ENCODE measurements around the gene CEP70.
"Not testable (repeated sequence)": the region's sequence is repeated elsewhere in the genome, so short reads cannot be mapped to it uniquely, and the experiment has no call there.

CEP70 gene

GRCh38 chr3:138509586-138509985 lies 84.5 kb downstream of the CEP70 start:
- DNase-seq = peak; percentile 9

- no peak for DNase-seq
Observed at GRCh38 chr3:138507524-138507923, 86.5 kb downstream of the CEP70 start.

GRCh38 chr3:138498991-138499390 lies 95.1 kb downstream of the CEP70 start:
- DNase-seq = no peak

GRCh38 chr3:138497851-138498250 lies 96.2 kb downstream of the CEP70 start:
- DNase-seq = no peak

GRCh38 chr3:138497021-138497420 lies 97.0 kb downstream of the CEP70 start:
- no peak for DNase-seq

GRCh38 chr3:138496436-138496835 lies 97.6 kb downstream of the CEP70 start:
- no peak for DNase-seq

- not testable (repeated sequence) for DNase-seq
Observed at GRCh38 chr3:138495638-138496037, 98.4 kb downstream of the CEP70 start.

- no peak for DNase-seq
Observed at GRCh38 chr3:138494607-138494929, 99.5 kb downstream of the CEP70 start.

GRCh38 chr3:138493804-138494606 lies 100.1 kb downstream of the CEP70 start:
- peak; percentile 76 for DNase-seq

- DNase-seq = no peak
Observed at GRCh38 chr3:138492980-138493675, 100.9 kb downstream of the CEP70 start.

- DNase-seq = no peak
Observed at GRCh38 chr3:138491971-138492370, 102.1 kb downstream of the CEP70 start.

GRCh38 chr3:138486580-138486979 lies 107.5 kb downstream of the CEP70 start:
- not testable (repeated sequence) for DNase-seq

GRCh38 chr3:138484672-138485071 lies 109.4 kb downstream of the CEP70 start:
- not testable (repeated sequence) for DNase-seq

- peak; percentile 36 for DNase-seq
Observed at GRCh38 chr3:138479438-138479863, 114.6 kb downstream of the CEP70 start.

GRCh38 chr3:138477801-138478200 lies 116.3 kb downstream of the CEP70 start:
- DNase-seq = no peak

GRCh38 chr3:138477120-138477519 lies 116.9 kb downstream of the CEP70 start:
- DNase-seq = no peak

- no peak for DNase-seq
Observed at GRCh38 chr3:138476526-138476925, 117.5 kb downstream of the CEP70 start.

- no peak for DNase-seq
Observed at GRCh38 chr3:138474163-138474562, 119.9 kb downstream of the CEP70 start.

GRCh38 chr3:138473391-138473790 lies 120.7 kb downstream of the CEP70 start:
- no peak for DNase-seq

GRCh38 chr3:138472141-138472825 lies 121.8 kb downstream of the CEP70 start:
- DNase-seq = no peak

GRCh38 chr3:138471481-138471880 lies 122.6 kb downstream of the CEP70 start:
- no peak for DNase-seq

GRCh38 chr3:138470687-138471086 lies 123.4 kb downstream of the CEP70 start:
- no peak for DNase-seq

GRCh38 chr3:138469874-138470273 lies 124.2 kb downstream of the CEP70 start:
- no peak for DNase-seq

- no peak for DNase-seq
Observed at GRCh38 chr3:138468886-138469285, 125.2 kb downstream of the CEP70 start.

Measured in fibroblast of skin of right quadriceps (primary cell).